ENCODE data around the gene PARVB.

PARVB gene

GRCh38 chr22:44142421-44143104 is 118.5 kb downstream of the PARVB start:
- DNase-seq: no peak

GRCh38 chr22:44143105-44143474 is 119.0 kb downstream of the PARVB start:
- DNase-seq: no peak

GRCh38 chr22:44143579-44143978 is 119.5 kb downstream of the PARVB start:
- no peak for DNase-seq

GRCh38 chr22:44144046-44144569 is 120.0 kb downstream of the PARVB start:
- DNase-seq: no peak

- DNase-seq: no peak
These were observed 121.4 kb downstream of the PARVB start for GRCh38 chr22:44145544-44145943.

- DNase-seq: no peak
These were observed 122.2 kb downstream of the PARVB start for GRCh38 chr22:44146088-44146861.

- DNase-seq: no peak
These were observed 123.0 kb downstream of the PARVB start for GRCh38 chr22:44147008-44147645.

- no peak for DNase-seq
These were observed 123.9 kb downstream of the PARVB start for GRCh38 chr22:44147821-44148574.

GRCh38 chr22:44151676-44152075 is 127.6 kb downstream of the PARVB start:
- no peak for DNase-seq

GRCh38 chr22:44153710-44154109 is 129.6 kb downstream of the PARVB start:
- DNase-seq: no peak

GRCh38 chr22:44154436-44154942 is 130.4 kb downstream of the PARVB start:
- no peak for DNase-seq

GRCh38 chr22:44155115-44155514 is 131.0 kb downstream of the PARVB start:
- no peak for DNase-seq

GRCh38 chr22:44157916-44158618 is 134.0 kb downstream of the PARVB start:
- DNase-seq: no peak

- no peak for DNase-seq
These were observed 134.7 kb downstream of the PARVB start for GRCh38 chr22:44158816-44159215.

- DNase-seq: no peak
These were observed 135.1 kb downstream of the PARVB start for GRCh38 chr22:44159221-44159620.

GRCh38 chr22:44159811-44160210 is 135.7 kb downstream of the PARVB start:
- no peak for DNase-seq

GRCh38 chr22:44160421-44160820 is 136.3 kb downstream of the PARVB start:
- DNase-seq: no peak

- no peak for DNase-seq
These were observed 137.6 kb downstream of the PARVB start for GRCh38 chr22:44161673-44162072.

- DNase-seq: no peak
These were observed 138.9 kb downstream of the PARVB start for GRCh38 chr22:44162960-44163359.

- DNase-seq: no peak
These were observed 139.4 kb downstream of the PARVB start for GRCh38 chr22:44163536-44163935.

- DNase-seq: no peak
These were observed 139.9 kb downstream of the PARVB start for GRCh38 chr22:44164031-44164430.

GRCh38 chr22:44165286-44165874 is 141.3 kb downstream of the PARVB start:
- DNase-seq: no peak

All from NCI-H1048 (cell line).